ENCODE measurements around the gene TMPRSS11A.

TMPRSS11A gene

GRCh38 chr4:67880866-67881610, 82.3 kb downstream of the TMPRSS11A start:
- Histone ChIP-seq H3K9ac (ENCODE audit: low read depth, low read length) (no peak overlapping the region), H3K79me2 (ENCODE audit: insufficient read depth, low read length) (no peaks in the 10 kb centered on the region), H3K27ac (ENCODE audit: low read length) (no peak overlapping the region), H3K9me3 (ENCODE audit: insufficient read depth, low read length, severe bottlenecking) (no peaks in the 10 kb centered on the region), H3K4me1 (ENCODE audit: insufficient read depth, low read length) (no peaks in the 10 kb centered on the region), H3K27me3 (ENCODE audit: insufficient read depth, low read length, poor library complexity) (no peaks in the 10 kb centered on the region), H2AFZ (ENCODE audit: low read depth, low read length) (no peak overlapping the region), H3K4me2 (ENCODE audit: insufficient read depth, low read length) (no peak overlapping the region), H4K20me1 (ENCODE audit: insufficient read depth, low read length) (no peaks in the 10 kb centered on the region), H3K4me3 (ENCODE audit: low read depth in 1 of 2, low read length in 2 of 2) (no peak overlapping the region), H3K36me3 (ENCODE audit: insufficient read depth, low read length) (no peaks in the 10 kb centered on the region)
- DNase-seq (no peak), ATAC-seq (ENCODE audit: insufficient read depth, low read depth) (no peak)
- TF ChIP-seq EZH2 (IDR thresholded peaks at IDR 0.05; ENCODE audit: borderline replicate concordance, low read depth, low read length, severe bottlenecking): no peak
- TF ChIP-seq CTCF (IDR thresholded peaks at IDR 0.05; ENCODE audit: borderline replicate concordance, extremely low read depth, low read length, poor library complexity, severe bottlenecking): no peak

DNA sequence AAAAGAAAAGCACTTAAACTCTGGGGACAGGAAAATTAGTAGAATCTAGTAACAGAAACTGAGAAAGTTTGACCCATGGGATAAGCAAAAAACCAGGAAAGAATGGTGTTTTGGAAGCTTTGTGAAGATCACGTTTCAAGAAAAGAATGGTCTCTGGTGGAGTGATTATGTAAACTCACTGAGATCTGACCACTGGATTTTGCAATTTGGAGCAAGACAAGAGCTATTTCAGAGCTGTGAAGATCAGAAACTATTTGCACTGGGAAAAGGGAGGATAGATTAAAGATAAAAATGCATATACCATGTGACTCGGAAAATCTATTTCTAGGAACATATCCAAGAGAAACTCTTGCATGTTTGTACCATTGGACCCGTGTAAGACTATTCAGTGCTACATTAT, 83.8 kb downstream of the TMPRSS11A start:
- H3K9me3 ChIP-seq (ENCODE audit: insufficient read depth, low read length, severe bottlenecking): no peaks in the 10 kb centered on the region
- no peak for TF ChIP-seq EZH2 (IDR thresholded peaks at IDR 0.05; ENCODE audit: borderline replicate concordance, low read depth, low read length, severe bottlenecking)
- no peak for TF ChIP-seq CTCF (IDR thresholded peaks at IDR 0.05; ENCODE audit: borderline replicate concordance, extremely low read depth, low read length, poor library complexity, severe bottlenecking)
- H3K27me3 ChIP-seq (ENCODE audit: insufficient read depth, low read length, poor library complexity): no peaks in the 10 kb centered on the region
- no peaks in the 10 kb centered on the region for H3K4me1 ChIP-seq (ENCODE audit: insufficient read depth, low read length)
- no peak overlapping the region for H2AFZ ChIP-seq (ENCODE audit: low read depth, low read length)
- no peak overlapping the region for H3K9ac ChIP-seq (ENCODE audit: low read depth, low read length)
- no peak for ATAC-seq (ENCODE audit: insufficient read depth, low read depth)
- H3K4me2 ChIP-seq (ENCODE audit: insufficient read depth, low read length): no peak overlapping the region
- H3K36me3 ChIP-seq (ENCODE audit: insufficient read depth, low read length): no peaks in the 10 kb centered on the region
- no peak overlapping the region for H3K4me3 ChIP-seq (ENCODE audit: low read depth in 1 of 2, low read length in 2 of 2)
- DNase-seq: no peak
- no peaks in the 10 kb centered on the region for H4K20me1 ChIP-seq (ENCODE audit: insufficient read depth, low read length)
- H3K27ac ChIP-seq (ENCODE audit: low read length): no peak overlapping the region
- H3K79me2 ChIP-seq (ENCODE audit: insufficient read depth, low read length): no peaks in the 10 kb centered on the region

- Histone ChIP-seq H3K9ac (ENCODE audit: low read depth, low read length) (no peak overlapping the region), H3K36me3 (ENCODE audit: insufficient read depth, low read length) (no peaks in the 10 kb centered on the region), H2AFZ (ENCODE audit: low read depth, low read length) (no peak overlapping the region), H3K27me3 (ENCODE audit: insufficient read depth, low read length, poor library complexity) (no peaks in the 10 kb centered on the region), H3K9me3 (ENCODE audit: insufficient read depth, low read length, severe bottlenecking) (no peaks in the 10 kb centered on the region), H3K79me2 (ENCODE audit: insufficient read depth, low read length) (no peaks in the 10 kb centered on the region), H3K4me2 (ENCODE audit: insufficient read depth, low read length) (no peak overlapping the region), H3K27ac (ENCODE audit: low read length) (no peak overlapping the region), H3K4me1 (ENCODE audit: insufficient read depth, low read length) (no peaks in the 10 kb centered on the region), H4K20me1 (ENCODE audit: insufficient read depth, low read length) (no peaks in the 10 kb centered on the region), H3K4me3 (ENCODE audit: low read depth in 1 of 2, low read length in 2 of 2) (no peak overlapping the region)
- TF ChIP-seq CTCF (IDR thresholded peaks at IDR 0.05; ENCODE audit: borderline replicate concordance, extremely low read depth, low read length, poor library complexity, severe bottlenecking): no peak
- TF ChIP-seq EZH2 (IDR thresholded peaks at IDR 0.05; ENCODE audit: borderline replicate concordance, low read depth, low read length, severe bottlenecking): no peak
- DNase-seq (no peak), ATAC-seq (ENCODE audit: insufficient read depth, low read depth) (no peak)
Observed at GRCh38 chr4:67877086-67877485, 86.2 kb downstream of the TMPRSS11A start.

Measured in DND-41 (cell line).